SU-DHL-6 (cell line): ENCODE measurements around the gene ABHD16B.

ENCODE experiments used
- CTCF ChIP-seq: fragments of 200-600 bp; sonication (generic); IDR thresholded peaks from one replicate; pipeline ENCODE4 v1.5.1; 2017; ENCODE audit warnings: antibody characterized with exemption, mild to moderate bottlenecking, low read length, moderate library complexity; ENCODE audit not compliant: insufficient read depth, poor library complexity, severe bottlenecking
- EZH2phosphoT487 ChIP-seq: fragments of 200-600 bp; sonication (generic), shearing (Covaris generic); conservative IDR thresholded peaks from 2 replicates; pipeline ENCODE4 v1.6.1; 2018; ENCODE audit warnings: mild to moderate bottlenecking, antibody characterized with exemption, low read length, moderate library complexity, mixed read lengths

DNA sequence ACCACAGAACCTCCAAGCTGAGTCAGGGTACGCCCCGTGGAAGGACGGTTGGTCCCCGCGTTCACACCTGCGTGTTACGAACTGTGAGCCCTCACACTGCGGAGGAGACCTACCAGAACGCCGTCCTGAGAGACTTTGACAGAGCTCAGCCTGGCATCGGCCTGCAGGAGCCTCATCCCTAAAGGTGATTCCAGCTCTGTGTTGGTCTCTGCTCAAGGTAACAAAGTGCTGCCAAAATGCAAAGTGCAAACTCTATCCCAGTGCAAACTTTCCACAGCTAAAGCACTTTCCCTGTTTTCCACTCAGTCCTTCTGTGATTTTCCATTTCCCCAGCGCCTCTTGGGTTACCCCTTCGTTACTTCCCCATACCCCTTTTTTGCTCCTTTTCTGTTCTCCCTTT, 21.7 kb upstream of the ABHD16B start:
- TF ChIP-seq CTCF (no peak), EZH2phosphoT487 (no peak)
